HUES48 (cell line): ENCODE results near the gene UCMA.

Source experiments
- H3K27ac ChIP-seq: one replicate; pipeline ENCODE4 v1.7.0; 2013; ENCODE audit warnings: low read depth, low read length, inconsistent platforms
- H3K27me3 ChIP-seq: 2 replicates; pipeline ENCODE4 v1.6.1; 2013; ENCODE audit warnings: mild to moderate bottlenecking, low read length; ENCODE audit not compliant: control insufficient read depth, insufficient read depth
- H3K36me3 ChIP-seq: 2 replicates; pipeline ENCODE4 v1.6.1; 2013; ENCODE audit warnings: low read length; ENCODE audit not compliant: control insufficient read depth, insufficient read depth
- H3K4me1 ChIP-seq: 2 replicates; pipeline ENCODE4 v1.6.1; 2013; ENCODE audit warnings: mild to moderate bottlenecking, low read length; ENCODE audit not compliant: control insufficient read depth, insufficient read depth
- H3K4me3 ChIP-seq: 2 replicates; pipeline ENCODE4 v1.5.1; 2013; ENCODE audit warnings: mild to moderate bottlenecking, low read depth, low read length
- H3K9ac ChIP-seq: 2 replicates; pipeline ENCODE4 v1.6.1; 2013; ENCODE audit warnings: mild to moderate bottlenecking, low read depth, low read length, moderate library complexity
- H3K9me3 ChIP-seq: 2 replicates; pipeline ENCODE4 v1.6.1; 2013; ENCODE audit warnings: low read length; ENCODE audit not compliant: control insufficient read depth, insufficient read depth

The UCMA gene

DNA sequence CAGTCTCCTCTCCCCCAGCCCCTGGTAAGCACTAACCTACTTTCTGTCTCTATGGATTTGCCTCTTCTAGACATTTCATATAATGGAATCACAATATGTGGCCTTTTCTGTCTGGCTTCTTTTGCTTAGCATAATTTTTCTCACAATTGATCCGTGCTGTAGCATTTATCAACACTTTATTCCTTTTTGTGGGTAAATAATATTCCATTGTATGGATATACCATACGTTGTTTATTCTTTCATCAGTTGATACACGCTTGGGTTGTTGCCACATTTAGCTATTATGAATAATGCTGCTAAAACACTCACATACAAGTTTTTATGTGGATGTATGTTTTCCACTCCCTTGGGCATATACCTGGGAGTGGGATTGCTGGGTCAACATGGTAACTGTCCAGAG lies 47.0 kb downstream of the UCMA start:
- Histone ChIP-seq H3K4me1 (no peaks in the 10 kb centered on the region), H3K9ac (no peak overlapping the region), H3K27ac (no peak overlapping the region), H3K9me3 (no peaks in the 10 kb centered on the region), H3K27me3 (no peaks in the 10 kb centered on the region), H3K36me3 (peaks cover 100% of the 10 kb centered on the region), H3K4me3 (no peak overlapping the region)

DNA sequence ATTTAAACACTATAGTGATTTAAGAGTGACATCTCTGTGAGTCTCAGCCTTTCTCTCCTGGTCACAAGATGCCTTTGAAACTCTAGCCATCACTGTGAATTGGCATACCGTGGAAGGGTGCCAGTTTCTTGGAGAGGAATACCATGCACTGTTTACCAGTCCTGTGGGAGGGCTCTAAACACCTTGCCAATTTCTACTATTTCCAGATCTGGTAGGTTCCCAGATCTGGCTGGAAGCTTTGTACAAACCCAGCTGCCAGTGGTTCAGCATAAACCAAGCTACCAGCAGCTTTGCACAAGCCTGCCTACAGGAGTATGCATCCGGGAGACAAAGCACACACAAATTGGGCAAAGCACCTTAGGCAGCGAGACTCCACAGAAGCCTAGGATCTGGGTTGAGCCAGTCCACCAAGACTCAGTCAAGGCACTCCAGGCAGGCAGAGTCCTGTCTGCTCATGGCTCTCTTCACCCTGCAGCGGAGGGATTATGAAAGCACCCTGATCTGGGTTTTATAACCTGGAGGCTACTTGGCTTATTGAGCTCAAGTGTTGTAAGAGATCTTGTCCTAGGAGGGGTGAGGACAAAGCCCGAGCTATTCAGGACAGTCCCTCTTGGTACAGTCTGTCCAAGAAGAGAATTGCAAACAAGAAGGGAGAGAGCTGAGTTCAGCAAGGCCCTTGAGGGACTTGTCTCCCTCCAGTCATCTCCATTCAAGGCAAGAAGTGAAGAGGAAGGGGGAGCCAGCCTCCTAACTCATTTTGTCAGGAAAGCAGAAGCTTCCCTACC lies 49.3 kb downstream of the UCMA start:
- Histone ChIP-seq H3K36me3 (peaks cover 98% of the 10 kb centered on the region), H3K4me1 (no peaks in the 10 kb centered on the region), H3K9me3 (no peaks in the 10 kb centered on the region), H3K4me3 (no peak overlapping the region), H3K9ac (no peak overlapping the region), H3K27me3 (no peaks in the 10 kb centered on the region), H3K27ac (no peak overlapping the region)

DNA sequence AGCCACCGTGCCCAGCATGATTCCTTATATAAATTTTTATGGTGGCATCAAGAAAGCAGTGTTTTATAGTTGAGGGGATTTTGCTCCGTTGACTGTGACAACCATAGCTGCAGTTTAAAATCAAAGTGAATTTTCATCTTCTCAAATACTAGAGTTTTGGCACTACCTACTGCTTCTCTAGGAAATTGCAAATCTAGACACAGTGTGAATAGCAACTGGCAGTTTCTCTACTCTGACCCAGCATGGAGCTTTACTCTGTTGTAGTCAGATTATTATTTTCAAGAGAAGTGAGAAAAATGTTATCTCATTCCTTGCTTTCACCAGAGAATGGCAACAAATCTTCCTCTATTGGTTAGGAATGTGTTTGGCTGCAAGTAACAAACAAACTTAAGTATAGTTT lies 49.9 kb downstream of the UCMA start:
- Histone ChIP-seq H3K4me3 (no peak overlapping the region), H3K9me3 (no peaks in the 10 kb centered on the region), H3K36me3 (peaks cover 98% of the 10 kb centered on the region), H3K27me3 (no peaks in the 10 kb centered on the region), H3K9ac (no peak overlapping the region), H3K27ac (no peak overlapping the region), H3K4me1 (no peaks in the 10 kb centered on the region)

DNA sequence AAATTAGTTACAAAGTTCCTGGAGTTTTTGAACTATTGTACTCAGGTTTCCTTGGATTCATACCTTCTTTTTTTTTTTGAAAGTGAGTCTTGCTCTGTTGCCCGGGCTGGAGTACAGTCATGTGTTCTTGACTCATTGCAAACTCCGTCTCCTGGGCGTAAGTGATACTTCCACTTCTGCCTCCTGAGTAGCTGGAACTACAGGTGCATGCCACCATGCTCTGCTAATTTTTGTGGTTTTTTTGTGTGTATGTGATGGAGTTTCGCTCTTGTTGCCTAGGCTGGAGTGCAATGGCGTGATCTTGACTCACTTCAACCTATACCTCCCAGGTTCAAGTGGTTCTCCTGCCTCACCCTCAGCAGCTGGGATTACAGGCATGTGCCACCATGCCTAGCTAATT lies 50.5 kb downstream of the UCMA start:
- Histone ChIP-seq H3K4me1 (no peaks in the 10 kb centered on the region), H3K9me3 (no peaks in the 10 kb centered on the region), H3K9ac (no peak overlapping the region), H3K36me3 (peaks cover 98% of the 10 kb centered on the region), H3K4me3 (no peak overlapping the region), H3K27ac (no peak overlapping the region), H3K27me3 (no peaks in the 10 kb centered on the region)

DNA sequence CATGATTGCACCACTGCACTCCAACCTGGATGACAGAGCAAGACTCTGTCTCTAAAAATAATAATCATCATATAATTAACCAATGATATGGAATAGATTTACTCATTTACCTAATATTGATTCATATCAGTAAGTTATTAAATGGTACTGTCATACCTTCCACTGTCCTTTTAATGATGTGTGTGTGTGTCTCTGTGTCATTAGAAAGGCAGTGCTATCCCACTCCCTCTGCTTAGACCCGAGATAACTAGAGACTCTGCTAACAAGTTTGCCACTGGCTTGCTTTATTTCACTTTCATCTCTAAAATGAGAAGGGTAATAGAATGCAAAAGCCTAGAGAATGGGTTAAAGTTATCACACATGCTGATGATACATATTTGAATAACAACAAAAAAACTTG lies 51.8 kb downstream of the UCMA start:
- H3K9me3 ChIP-seq = no peaks in the 10 kb centered on the region
- H3K9ac ChIP-seq = no peak overlapping the region
- H3K4me1 ChIP-seq = no peaks in the 10 kb centered on the region
- H3K4me3 ChIP-seq = no peak overlapping the region
- H3K27me3 ChIP-seq = no peaks in the 10 kb centered on the region
- H3K36me3 ChIP-seq = peaks cover 98% of the 10 kb centered on the region
- no peak overlapping the region for H3K27ac ChIP-seq

DNA sequence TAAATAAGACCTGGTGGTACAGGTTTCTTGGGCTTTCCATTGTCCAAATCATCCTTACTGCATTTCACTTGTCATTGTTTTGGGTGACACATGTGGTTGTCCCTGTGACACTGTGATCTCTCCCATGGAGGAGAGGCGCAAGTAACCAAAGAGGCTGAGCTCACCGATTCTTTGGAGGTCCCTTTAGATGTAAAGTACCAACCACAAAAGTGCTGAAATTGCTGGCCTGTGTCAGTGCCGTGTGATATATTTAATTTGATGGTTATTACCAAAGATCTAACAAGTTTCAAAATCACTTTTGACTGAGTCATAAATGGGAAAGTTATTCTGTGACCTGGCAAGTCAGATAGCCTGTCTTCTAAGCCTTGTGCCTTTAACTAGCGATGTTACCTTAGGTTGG lies 53.4 kb downstream of the UCMA start:
- Histone ChIP-seq H3K27ac (no peak overlapping the region), H3K27me3 (no peaks in the 10 kb centered on the region), H3K4me1 (no peaks in the 10 kb centered on the region), H3K36me3 (peaks cover 98% of the 10 kb centered on the region), H3K4me3 (no peak overlapping the region), H3K9me3 (no peaks in the 10 kb centered on the region), H3K9ac (no peak overlapping the region)

DNA sequence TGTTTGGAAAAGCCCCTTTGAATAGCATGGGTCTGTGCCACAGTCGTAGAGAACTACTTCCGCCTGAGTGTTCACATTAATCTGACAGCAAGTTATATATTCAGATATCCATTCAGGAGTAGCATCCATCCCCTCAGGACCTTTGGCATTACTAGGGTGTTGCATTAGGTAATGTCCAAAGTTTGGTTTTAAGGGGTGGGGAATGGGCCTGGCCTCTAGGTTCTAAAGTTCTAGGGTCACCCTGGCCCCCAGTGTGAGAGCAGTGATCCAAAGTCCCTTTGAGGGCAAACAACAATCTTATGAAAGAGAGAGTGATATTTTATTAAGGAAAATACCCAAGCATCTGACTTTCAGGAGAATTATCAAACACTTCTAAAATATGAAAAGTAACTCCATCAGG lies 60.6 kb downstream of the UCMA start:
- Histone ChIP-seq H3K4me3 (no peak overlapping the region), H3K9me3 (no peaks in the 10 kb centered on the region), H3K4me1 (no peaks in the 10 kb centered on the region), H3K27ac (no peak overlapping the region), H3K27me3 (no peaks in the 10 kb centered on the region), H3K36me3 (peaks cover 96% of the 10 kb centered on the region), H3K9ac (no peak overlapping the region)
